Caki2 (cell line): ENCODE results near the gene DRAP1. TPM values are rescaled to one million over a fixed set of nuclear protein-coding genes. Genes with fewer than 3 reads are reported as not detected.
A peak's percentile ranks its signal among the peaks of the same experiment; 100 is the strongest.

Experiments
- DNase-seq: peaks from one replicate; pipeline ENCODE4 v3.0.0-alpha.2; 2015; ENCODE audit warnings: low read depth
- in situ Hi-C: cut with HindIII; loops from 2 replicates; pipeline ENCODE4 v1.10.0; 2016; ENCODE audit warnings: low sequenced_read_pairs, low pct_unique_long_range_greater_than_20kb, mixed read lengths
- total RNA-seq: library from RNA; depleted of rRNA; stranded (reverse); fragments of >200 nt; shearing (Covaris generic); gene quantifications from 2 replicates; pipeline ENCODE4 v1.2.3, GENCODE V29; 2014; ENCODE audit warnings: low replicate concordance

Gene DRAP1
- total RNA-seq, 1 experiment from 2014 or later, result 212 TPM

DNA sequence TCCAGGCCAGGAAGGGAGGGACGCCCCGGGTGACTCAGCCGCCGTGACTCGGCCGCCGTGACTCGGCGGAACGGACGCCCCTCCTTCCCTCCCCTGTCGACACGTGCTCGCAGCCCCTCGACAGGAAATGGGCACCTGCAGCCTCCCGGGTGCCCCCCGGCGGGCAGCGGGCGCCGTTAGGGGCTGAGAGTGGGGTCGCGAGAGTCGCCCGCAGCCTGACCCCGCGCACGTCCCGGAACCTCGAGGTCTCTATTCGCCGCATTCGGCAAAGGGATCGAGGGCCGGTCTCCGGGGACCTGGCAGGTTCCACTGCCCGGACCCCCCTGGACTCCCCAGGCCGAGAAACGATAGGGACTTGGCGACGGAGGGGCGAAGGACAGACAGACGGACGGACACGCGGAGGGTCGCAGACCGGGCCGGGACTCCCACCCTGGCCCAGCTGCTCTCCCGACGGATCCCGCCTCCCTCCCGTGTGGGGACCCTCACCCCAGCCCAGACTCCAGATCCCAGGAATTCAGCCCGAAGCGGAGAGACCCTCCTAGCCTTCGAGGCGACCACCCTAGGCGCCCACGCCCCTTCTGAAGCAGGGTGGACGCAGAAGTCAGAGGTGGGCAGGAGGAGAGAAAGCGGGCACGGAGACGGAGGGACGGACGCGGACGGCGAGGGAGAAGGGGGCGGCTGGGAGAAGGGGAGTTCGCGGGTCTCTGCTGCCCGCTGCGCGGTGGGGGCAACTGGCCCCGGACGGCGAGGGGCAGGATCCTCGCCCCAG, 19.7 kb upstream of the DRAP1 start:
- in situ Hi-C loops, result no loop called here
- peak; percentile 87 for DNase-seq

DNA sequence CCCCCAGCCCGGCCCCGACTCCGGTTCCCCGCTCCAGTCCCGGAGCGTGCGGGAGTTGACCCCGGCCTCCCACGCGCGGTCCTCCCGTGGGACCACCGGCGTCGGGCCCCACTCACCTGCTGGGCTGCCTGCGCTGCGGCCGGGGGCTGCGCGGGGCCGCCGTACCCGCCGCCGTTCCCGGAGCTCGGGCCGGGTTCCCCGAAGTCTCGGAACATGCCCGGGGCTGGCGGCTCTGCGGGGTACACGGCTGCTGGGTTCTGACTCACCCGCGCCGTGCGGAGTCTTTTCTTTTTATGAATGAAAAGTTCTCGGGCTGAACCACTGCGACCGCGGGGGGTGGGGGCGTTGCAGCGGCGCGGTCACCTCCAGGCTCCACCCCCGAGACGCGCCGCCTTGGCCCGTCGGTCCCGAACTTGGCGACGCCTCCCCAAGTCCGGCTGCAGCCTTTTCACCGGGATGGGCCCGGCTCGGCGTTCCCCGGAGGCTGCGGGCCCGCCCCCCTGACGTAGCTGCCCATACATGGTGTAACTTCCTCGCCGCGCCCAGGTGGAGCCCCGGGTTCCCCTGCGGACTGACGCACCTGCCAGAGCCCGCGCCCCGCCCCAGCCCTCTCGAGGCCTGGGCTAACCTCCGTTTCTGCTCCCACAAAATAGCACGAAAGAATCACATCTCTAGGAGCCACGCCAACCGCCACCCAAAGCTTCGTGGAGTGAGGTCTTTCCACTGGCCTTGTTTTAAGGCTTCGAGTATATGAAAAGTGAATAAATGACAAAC, 18.9 kb upstream of the DRAP1 start, which contains the start of gene FOSL1:
FOSL1 (minus strand) TSS at position 264 of the 774 bp plus-strand sequence; CDS start at position 215, 49 bp downstream.
- DNase-seq, result peak; percentile 96
- in situ Hi-C loops, result no loop called here

DNA sequence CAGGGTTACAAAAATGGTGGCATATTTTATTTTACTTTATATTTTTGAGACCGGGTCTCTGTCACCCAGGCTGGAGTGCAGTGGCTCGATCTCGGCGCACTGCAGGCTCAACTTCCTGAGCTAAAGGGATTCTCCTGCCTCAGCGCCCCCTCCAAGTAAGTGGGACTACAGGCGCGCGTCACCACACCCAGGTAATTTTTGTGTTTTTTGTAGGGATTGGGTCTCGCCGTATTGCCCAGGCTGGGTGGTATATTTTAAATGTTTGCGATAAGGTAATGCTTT, 18.4 kb upstream of the DRAP1 start:
- in situ Hi-C loops, result no loop called here
- DNase-seq, result no peak

DNA sequence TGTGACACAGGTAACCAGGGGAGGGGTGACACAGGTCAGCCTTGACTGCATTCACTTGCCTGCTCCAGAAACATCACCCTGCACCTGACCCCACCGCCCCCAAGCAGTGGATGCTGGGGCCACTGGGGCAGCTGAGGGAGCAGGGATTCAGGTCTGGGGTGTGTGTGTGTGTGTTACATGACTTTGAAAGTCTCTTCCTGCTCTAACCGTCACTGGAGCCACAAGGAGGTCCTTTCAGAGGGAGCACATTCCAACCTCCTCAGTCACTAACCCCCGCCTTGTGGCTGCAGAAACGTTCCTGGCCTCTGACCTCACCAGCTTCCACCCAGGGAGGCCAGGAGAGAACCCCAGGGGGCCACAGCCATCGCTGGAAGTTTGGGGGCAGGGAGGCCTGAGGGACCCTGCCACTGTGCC, 16.2 kb upstream of the DRAP1 start:
- in situ Hi-C loops, result no loop called here
- DNase-seq, result peak; percentile 89

DNA sequence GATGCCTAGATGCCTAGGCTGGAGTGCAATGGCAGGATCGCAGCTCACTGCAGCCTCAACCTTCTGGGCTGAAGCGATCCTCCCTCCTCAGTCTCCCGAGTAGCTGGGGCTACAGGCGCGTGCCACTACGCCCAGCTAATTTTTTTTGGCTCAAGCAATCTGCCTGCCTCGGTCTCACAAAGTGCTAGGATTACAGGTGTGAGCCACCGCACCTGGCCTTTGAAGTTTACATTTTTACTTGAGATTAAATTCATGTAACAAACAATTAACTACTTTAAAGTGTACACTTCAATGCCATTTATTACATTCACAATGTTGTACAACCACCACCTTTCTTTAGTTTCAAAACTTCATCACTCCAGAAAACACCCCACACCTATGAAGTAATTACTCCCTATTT, 15.5 kb upstream of the DRAP1 start:
- in situ Hi-C loops, result no loop called here
- DNase-seq, result no peak

DNA sequence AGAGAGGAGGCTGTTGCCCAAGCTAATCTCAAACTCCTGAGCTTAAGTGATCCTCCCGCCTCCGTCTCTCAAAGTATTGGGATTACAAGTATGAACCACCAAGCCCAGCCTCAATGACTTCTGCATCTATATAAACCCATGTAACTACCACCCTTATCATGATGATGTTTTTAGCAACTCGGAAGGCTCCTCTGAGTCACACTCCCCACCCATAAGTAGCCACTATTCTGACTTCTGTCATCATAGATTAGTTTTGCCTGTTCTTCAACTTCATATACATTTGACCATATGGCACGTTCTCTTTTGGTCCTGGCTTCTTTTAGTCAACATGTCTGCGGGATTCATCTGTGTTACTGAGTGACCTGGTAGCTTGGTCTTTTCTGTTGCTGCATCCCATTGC, 12.6 kb upstream of the DRAP1 start:
- DNase-seq, result no peak
- in situ Hi-C loops, result no loop called here

DNA sequence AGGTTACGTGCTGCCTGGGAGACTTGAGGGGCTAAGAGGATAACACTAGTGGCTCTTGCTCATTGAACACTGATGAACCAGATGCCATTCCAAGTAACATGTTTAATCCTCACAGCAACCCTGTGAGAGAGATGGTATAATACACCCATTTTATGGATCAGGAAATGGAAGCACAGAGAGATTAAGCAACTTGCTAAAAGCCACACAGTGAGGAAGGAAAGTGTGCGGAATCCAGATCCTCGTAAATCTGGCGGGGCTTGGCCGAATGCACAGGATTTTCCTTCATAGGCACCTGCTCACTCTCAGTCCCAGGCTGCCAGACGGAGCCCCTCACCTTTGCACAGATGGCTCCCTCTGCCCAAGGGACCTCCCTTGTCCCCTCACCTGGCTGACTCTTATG, 11.3 kb upstream of the DRAP1 start:
- in situ Hi-C loops, result no loop called here
- DNase-seq, result no peak

DNA sequence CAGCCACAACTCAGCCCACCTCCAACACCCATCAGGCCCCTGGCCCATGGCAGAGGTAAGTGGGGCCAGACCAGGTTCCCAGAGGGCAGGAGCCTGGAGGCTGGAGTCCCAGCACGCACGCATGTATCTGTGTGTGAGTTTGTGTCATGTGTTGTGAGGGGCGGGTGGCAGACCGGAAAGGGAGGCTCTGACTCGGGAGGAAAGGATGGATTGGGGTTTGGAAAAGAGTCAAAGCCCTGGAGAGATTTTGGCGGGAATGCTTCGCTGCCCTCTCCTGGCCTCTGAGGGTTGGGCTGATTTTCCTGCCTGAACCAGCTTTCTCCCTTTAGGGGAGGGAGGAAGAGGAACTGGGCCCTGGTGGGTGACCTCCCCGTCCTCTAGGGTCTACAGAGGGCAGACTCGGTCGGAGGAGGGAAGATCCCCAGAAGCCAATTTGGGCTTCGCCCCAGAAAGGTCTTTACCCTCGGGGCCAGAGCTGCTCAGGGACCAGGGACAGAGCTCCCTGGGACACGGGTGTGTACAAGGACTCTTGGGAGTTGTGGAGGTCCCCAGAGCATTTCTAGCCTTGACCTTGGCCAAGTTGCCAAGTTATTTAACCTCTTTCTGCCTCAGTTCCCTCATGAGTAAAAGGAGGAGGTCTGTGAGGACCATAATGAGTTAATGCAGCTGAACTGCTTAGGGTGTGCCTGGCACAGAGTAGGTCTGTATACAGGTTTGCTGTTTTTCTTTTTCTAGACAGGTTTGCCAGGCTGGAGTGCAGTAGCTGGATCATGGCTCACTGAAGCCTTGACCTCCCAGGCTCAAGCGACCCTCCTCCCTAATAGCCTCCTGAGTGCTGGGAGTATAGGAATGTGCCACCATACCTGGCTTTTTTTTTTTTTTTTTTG, 7.3 kb upstream of the DRAP1 start:
- in situ Hi-C loops, result no loop called here
- peak; percentile 86 for DNase-seq

DNA sequence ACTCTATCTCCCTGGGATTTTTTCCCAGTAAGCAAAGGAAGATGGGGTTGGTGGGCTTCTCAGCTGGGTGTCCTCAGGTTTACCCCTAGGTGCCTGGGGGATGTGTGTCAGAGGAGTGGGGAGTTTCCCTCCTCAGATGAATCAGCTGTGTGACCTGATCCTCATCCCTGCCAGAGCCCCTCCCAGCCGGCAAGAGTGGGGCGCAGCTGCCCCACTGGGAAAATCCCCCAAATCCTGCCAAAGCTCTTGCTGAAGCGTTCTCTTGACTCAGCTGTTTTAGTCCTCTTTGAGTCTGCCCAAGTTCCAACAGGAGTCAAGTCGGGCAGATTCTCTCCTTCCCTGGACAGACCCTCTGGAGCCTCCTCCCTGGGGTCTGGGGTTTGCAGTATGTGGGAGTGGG, 6.4 kb upstream of the DRAP1 start:
- in situ Hi-C loops, result no loop called here
- peak; percentile 31 for DNase-seq

DNA sequence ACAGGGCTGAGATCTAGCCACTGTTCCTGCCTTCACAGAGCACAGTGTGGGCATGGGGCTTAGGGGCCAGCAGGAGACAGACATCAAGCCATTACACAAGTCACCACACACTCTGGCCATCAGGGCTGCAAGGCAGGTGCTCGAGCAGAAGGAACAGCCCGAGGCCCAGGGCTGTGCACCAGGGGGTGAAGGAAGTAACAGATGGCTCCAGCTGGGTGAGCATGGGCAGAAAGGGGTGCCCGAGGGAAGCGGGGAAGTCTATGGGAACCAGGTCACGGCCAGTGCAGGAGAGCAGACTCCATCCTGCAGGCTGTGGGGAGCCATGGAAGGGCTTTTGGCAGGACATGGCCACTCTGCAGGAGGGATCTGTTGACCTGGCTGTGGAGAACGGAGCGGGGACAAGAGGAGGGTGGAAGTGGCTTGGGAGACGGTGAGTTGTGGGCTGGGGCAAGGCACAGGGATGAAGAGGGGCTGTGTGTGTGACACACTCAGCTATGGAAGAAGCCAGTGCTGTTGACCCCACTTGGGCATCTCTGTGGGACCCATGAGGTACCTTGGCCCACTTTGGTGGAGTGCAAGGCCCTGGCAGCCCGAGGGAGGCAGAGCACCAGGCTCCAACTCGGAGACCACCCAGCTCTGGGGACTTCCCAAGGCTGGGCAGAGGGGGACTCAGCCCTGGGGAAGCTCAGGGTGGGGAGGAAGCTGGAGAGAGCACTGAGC, 4.0 kb upstream of the DRAP1 start:
- no peak for DNase-seq
- in situ Hi-C loops, result no loop called here

DNA sequence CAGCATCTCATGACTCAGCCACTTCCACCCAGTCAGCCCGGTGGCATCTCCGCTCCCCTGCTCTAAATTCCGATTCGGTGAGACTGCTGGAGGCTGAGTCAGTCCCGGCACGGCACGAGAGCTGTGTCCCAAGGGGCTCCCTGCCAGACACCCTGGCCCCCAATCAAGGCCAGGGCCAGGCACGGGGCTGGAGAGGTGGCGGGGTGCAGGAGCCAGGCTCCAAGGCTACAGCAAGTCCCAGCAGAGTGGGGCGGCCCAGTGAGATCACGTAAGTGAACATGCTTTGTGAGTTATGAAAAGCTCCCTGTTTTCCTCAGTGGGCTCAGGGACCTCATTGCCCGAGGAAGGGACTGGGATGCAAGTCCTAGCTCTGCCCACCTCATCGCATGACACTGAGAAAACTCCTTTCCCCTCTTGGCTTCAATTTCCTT, 3.4 kb upstream of the DRAP1 start:
- peak; percentile 90 for DNase-seq
- in situ Hi-C loops, result no loop called here

DNA sequence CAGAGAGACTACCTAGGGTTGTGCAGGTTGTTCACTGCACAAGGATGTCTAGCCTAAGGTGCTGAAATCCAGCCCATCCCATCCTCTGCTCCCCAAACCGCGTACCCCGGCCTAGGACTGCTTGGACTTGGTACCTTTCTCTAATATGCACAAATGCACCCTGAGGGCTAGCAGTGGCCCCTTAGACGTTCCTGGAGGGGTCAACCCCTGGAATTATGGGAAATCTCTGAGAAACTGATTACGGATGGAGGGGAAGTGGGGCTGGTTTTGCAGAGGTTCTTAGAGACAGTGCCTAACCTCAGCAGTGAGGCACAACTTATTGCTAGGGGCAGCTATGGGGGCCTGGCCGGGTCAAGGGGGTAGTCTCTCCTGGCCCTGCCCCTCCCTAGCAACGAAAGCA, 2.8 kb upstream of the DRAP1 start:
- DNase-seq, result no peak
- in situ Hi-C loops, result no loop called here

DNA sequence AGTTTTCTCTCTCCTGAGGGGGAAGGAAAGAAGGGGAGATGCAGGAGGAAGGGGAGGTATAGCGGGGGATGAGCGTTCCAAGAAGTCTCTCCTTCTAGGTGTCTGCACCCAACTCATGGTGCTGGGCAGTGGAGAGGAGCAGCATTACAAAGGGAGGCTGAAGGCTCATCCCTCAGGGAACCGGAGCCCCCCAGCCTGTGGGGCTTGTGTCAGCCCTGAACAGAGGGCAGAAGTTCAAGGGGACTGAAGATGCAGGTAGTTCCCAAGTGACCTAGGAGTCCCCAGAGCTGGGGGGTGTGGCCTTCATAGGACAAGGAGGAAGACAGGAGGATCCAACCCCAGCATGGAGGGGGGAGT, 2.2 kb upstream of the DRAP1 start:
- in situ Hi-C loops, result no loop called here
- DNase-seq, result peak; percentile 31

DNA sequence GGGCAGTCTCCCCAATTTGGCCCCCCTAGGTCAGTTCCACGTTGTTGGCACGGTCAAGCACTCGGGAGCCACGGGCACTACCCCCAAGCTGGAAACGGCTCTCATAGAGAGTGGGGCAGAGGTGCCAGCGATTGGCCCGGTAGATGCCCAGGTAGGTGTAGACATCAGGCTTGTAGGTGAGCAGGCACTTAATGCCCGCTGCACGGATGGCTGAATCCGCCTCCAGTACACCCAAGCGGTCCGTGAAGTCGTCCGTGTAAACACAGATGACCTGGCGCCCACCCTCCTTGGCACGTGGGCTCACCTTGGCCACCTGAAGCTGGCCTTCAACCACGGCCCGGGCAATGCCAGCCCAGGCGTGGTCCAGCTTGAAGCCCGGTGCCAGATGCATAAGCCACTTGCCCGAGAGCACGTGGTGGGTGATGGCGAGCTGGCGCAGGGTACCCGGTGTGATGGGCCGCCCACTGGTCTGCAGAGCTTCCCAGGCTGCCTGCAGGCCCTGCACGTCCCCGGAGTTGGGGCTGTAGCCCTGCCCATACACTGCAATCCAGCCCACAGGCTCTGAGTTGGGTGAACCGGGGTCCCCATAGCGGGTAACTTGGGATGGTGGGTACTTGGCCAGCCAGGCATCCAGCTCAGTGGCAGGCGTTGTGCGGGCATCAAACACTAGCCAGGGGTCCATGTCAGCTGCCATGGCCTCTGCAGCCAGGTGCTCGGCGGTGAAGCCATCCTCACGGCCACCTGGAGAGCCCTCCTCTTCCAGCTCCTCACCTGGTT, 1.6 kb upstream of the DRAP1 start:
- in situ Hi-C loops, result no loop called here
- DNase-seq, result peak; percentile 49

DNA sequence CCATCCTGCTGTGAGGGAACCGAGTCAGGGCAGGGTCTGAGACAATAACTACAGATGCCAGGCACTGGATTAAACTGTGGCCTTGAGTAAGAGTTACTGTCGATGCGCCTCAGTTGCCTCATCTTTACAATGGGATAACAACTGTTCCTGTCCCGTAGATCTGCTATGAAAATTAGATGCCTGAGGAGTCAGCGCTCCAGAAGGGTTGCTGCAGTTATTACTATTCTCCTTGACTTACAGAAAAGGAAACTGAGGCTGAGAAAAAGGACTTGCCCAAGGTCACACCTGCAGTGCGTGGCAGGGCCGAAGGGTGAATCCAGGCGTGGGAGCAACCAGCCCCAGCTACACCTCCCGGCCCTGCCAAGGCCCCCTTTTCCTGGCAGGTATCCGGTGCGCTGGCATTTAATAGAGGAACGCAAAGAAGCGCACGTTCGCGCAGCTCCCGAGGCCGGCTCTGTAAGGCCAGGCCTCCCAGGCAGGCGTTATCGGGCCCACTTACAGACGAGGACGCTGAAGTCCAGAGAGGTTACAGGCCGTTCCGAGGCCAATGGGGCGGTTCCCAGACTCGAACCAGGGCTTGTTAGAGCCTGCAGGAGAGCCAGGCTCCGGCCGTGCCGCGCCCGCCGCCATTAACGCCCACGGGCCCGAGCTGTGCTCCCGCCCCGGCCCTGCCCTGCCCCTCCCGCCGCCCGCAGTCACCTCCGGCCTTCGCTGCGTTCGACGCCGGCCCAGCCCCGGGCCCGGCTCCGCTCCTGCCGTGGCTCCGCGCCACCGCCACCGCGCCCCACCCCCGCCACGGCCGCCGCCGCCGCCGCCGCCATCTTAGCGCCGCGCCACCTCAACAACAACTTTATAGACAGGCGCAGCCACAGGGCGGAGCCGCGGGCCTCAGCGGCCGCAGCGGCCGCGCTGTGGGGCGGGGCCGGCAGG, 750 bp upstream of the DRAP1 start, which contains the start of gene C11orf68:
C11orf68 (minus strand) TSS at position 852 of the 930 bp plus-strand sequence; CDS start at position 821, 31 bp downstream.
- DNase-seq, result no peak
- in situ Hi-C loops, result no loop called here

DNA sequence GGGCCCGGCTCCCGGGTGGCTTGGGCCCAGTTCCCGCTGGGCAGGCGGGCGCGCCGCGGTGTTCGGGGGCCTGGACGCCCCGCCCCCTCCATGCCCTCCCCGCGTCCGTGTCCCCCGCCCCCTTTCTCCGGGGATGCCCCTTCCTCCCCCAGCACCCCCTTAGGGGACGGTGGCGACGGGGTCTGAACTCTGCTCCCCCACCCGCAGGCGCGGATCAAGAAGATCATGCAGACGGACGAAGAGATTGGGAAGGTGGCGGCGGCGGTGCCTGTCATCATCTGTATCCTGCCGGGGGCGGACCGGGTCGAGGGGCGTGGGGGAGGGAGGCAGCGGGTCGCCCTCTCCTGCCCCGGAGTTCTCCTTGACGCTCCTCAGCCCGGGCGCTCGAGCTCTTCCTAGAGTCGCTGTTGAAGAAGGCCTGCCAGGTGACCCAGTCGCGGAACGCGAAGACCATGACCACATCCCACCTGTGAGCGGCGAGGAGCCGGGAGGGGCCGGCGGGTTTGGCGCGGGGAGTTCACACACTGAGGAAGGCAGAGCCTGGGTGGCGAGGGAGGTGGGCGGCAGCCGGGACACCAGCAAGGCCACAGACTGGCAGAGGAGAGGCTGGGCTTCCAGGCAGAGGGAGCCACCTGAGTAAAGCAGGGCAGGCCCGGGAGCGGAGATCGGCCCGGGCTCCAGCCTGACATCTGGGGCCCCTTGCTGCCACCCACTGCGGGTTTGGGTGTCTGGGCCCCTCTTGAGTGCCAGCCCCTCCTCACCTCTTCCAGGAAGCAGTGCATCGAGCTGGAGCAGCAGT, 546 bp downstream of the DRAP1 start:
- in situ Hi-C loops, result no loop called here
- DNase-seq, result no peak
